Esophagus squamous epithelium (tissue), 4 donors: ENCODE measurements around the gene ZNF683.

Source experiments
- POLR2A ChIP-seq, 4 donors: fragments of 450-650 bp; IDR thresholded peaks; one replicate each; pipeline ENCODE4 v1.6.1; 2017; ENCODE audit warnings: antibody characterized with exemption in 4 of 4, mild to moderate bottlenecking in 4 of 4, moderate library complexity in 3 of 4
- TF ChIP-seq, protein P1 (sequence below), 6 experiments: fragments of 450-650 bp in 4 of 6; fragments of 200-600 bp in 2 of 6; sonication (generic) in 2 of 6; IDR thresholded peaks; one replicate each; pipeline ENCODE4 v1.5.1; 2016 to 2019; ENCODE audit warnings: antibody characterized with exemption in 6 of 6, mild to moderate bottlenecking in 4 of 6, moderate library complexity in 4 of 6

- no peak for TF ChIP-seq POLR2A (IDR thresholded peaks at IDR 0.05)
- TF ChIP-seq, protein P1, sequence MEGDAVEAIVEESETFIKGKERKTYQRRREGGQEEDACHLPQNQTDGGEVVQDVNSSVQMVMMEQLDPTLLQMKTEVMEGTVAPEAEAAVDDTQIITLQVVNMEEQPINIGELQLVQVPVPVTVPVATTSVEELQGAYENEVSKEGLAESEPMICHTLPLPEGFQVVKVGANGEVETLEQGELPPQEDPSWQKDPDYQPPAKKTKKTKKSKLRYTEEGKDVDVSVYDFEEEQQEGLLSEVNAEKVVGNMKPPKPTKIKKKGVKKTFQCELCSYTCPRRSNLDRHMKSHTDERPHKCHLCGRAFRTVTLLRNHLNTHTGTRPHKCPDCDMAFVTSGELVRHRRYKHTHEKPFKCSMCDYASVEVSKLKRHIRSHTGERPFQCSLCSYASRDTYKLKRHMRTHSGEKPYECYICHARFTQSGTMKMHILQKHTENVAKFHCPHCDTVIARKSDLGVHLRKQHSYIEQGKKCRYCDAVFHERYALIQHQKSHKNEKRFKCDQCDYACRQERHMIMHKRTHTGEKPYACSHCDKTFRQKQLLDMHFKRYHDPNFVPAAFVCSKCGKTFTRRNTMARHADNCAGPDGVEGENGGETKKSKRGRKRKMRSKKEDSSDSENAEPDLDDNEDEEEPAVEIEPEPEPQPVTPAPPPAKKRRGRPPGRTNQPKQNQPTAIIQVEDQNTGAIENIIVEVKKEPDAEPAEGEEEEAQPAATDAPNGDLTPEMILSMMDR (IDR thresholded peaks at IDR 0.05), result no peak
Measured at GRCh38 chr1:26345718-26346117, 26.8 kb downstream of the ZNF683 start.
